ENCODE measurements around the gene HINT1.

DNA sequence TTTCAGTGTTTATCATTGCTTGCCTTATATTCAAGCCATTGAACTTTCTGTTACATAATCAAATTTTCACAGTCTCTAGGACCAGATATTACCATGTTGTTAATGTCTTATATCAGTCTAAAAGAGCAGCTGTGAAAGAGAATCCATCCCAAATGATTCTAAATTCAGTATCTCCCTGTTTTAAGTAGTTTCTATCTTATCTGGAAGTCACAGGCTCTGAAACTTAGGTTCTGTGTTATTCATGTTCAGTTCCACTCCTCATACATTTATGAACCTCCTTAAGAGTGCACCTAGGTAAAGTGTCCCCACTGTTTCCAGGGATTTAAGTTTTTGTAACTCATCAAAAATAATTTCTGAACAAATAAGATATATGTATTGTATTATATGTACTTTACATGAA is 15.4 kb upstream of the HINT1 start:
- TF ChIP-seq, protein P1, sequence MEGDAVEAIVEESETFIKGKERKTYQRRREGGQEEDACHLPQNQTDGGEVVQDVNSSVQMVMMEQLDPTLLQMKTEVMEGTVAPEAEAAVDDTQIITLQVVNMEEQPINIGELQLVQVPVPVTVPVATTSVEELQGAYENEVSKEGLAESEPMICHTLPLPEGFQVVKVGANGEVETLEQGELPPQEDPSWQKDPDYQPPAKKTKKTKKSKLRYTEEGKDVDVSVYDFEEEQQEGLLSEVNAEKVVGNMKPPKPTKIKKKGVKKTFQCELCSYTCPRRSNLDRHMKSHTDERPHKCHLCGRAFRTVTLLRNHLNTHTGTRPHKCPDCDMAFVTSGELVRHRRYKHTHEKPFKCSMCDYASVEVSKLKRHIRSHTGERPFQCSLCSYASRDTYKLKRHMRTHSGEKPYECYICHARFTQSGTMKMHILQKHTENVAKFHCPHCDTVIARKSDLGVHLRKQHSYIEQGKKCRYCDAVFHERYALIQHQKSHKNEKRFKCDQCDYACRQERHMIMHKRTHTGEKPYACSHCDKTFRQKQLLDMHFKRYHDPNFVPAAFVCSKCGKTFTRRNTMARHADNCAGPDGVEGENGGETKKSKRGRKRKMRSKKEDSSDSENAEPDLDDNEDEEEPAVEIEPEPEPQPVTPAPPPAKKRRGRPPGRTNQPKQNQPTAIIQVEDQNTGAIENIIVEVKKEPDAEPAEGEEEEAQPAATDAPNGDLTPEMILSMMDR (IDR thresholded peaks at IDR 0.05): no peak
- TF ChIP-seq POLR2A (IDR thresholded peaks at IDR 0.05): no peak

Measured in Peyer's patch (tissue), 4 donors.